HG03097 (cell line): ENCODE measurements around the gene TMEM86B.

ENCODE experiments used
- ATAC-seq: cut with Tn5 transposase; IDR thresholded peaks from one replicate; pipeline ENCODE4 v1.9.1; 2021; ENCODE audit not compliant: unreplicated experiment, low FRiP score

Gene TMEM86B

DNA sequence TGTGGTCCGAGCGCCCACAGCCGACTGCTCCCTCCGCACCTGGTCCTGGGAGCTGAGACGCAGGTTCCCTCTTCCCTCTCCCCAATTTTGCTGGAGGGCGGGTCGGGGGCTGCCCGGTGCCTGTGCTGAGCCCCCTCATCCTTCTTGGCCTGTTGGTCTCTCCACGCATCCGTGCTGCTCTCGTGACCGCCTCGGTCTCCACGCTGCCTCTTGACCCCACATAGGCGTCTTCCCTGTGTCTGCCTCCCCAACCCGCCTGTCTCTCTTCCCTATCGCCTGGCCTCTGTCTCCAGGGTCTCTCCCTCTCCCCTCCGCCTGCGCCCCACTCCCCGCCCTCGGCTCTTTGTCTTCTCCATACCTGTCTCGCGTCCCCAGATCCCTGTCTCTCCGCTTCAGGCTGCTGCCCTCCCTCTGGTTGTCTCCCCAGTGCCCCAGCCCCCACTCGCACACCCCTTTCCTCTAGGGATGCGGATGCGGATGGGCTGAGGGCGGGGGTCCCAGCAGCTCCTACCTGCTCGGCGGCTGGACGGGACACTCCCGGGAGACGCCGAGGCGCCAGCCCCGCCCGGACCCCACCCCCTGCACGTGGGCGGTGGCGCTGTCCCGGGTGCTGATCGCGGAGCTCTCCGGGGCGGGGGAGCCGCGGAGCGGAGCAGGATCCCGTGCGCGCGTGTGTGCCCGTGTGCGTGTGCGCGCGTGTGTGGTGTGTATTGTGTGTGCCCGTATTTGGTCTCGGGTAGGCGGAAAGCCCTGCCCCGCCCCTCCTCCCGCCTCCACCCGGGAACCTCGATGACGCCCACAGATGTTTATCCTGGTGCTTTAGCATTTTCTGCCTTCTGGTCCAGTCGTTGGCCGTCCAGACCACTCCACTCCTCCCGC lies 48.7 kb downstream of the TMEM86B start, which contains the start of gene SYT5:
Gene SYT5 (minus strand): TSS at position 684 of the 879 bp plus-strand sequence. CDS start 1,248 bp downstream, outside the sequence.
- ATAC-seq: no peak

GRCh38 chr19:55178781-55179599 lies 49.6 kb downstream of the TMEM86B start:
- ATAC-seq: peak; percentile 56
